ENCODE results near the gene GCNA. TPM values are rescaled to one million over a fixed set of nuclear protein-coding genes. Genes with fewer than 3 reads are reported as not detected.
A peak's percentile ranks its signal among the peaks of the same experiment; 100 is the strongest.

Gene GCNA
- total RNA-seq, 1 experiment from 2014 or later: 1.0 TPM

DNA sequence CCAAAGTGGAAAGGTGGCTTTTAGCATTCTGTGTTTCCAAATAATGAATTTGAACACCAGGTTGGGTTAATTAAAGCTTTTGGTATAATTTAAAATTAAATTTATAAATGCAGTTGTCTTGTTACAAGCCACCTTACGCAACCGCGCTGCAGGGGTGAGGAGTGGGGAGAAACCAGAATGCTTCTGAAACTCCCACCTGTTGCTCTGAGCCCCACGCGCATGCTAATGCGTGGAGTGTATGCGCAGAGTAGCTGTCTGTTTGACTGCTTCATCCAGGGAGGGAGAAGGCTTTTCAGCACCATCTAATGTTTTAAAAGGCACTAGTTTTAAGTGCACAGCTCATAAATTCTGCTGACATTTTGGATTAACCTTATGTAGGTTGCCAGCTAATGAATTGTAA lies 32.9 kb upstream of the GCNA start (continued):
- TF ChIP-seq STAT6 (CRISPR knock-in tag; conservative IDR thresholded peaks at IDR 0.05; ENCODE audit: low read depth) (no peak), ZNF138 (CRISPR knock-in tag; conservative IDR thresholded peaks at IDR 0.05) (no peak), NR1H2 (CRISPR knock-in tag; IDR thresholded peaks at IDR 0.05) (no peak), TCF7 (CRISPR knock-in tag; IDR thresholded peaks at IDR 0.05; ENCODE audit: low read depth) (no peak), ZNF532 (CRISPR knock-in tag; IDR thresholded peaks at IDR 0.05; ENCODE audit: borderline replicate concordance) (no peak)
- TF ChIP-seq, protein P1, sequence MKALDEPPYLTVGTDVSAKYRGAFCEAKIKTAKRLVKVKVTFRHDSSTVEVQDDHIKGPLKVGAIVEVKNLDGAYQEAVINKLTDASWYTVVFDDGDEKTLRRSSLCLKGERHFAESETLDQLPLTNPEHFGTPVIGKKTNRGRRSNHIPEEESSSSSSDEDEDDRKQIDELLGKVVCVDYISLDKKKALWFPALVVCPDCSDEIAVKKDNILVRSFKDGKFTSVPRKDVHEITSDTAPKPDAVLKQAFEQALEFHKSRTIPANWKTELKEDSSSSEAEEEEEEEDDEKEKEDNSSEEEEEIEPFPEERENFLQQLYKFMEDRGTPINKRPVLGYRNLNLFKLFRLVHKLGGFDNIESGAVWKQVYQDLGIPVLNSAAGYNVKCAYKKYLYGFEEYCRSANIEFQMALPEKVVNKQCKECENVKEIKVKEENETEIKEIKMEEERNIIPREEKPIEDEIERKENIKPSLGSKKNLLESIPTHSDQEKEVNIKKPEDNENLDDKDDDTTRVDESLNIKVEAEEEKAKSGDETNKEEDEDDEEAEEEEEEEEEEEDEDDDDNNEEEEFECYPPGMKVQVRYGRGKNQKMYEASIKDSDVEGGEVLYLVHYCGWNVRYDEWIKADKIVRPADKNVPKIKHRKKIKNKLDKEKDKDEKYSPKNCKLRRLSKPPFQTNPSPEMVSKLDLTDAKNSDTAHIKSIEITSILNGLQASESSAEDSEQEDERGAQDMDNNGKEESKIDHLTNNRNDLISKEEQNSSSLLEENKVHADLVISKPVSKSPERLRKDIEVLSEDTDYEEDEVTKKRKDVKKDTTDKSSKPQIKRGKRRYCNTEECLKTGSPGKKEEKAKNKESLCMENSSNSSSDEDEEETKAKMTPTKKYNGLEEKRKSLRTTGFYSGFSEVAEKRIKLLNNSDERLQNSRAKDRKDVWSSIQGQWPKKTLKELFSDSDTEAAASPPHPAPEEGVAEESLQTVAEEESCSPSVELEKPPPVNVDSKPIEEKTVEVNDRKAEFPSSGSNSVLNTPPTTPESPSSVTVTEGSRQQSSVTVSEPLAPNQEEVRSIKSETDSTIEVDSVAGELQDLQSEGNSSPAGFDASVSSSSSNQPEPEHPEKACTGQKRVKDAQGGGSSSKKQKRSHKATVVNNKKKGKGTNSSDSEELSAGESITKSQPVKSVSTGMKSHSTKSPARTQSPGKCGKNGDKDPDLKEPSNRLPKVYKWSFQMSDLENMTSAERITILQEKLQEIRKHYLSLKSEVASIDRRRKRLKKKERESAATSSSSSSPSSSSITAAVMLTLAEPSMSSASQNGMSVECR (CRISPR knock-in tag; IDR thresholded peaks at IDR 0.05; ENCODE audit: borderline replicate concordance): no peak

- Mint-ChIP-seq H3K27ac (no peak overlapping the region; the same call in 1 of the 2 replicates), H3K4me1 (peaks cover 17% of the 10 kb centered on the region), H3K4me3 (no peak overlapping the region), H3K27me3 (ENCODE audit: low read depth) (no peaks in the 10 kb centered on the region), H3K36me3 (peaks cover 38% of the 10 kb centered on the region), H3K9me3 (no peaks in the 10 kb centered on the region)
- POLR2A ChIA-PET: no interaction called here
- TF ChIP-seq ZNF121 (CRISPR knock-in tag; IDR thresholded peaks at IDR 0.05) (no peak), EMX1 (CRISPR knock-in tag; IDR thresholded peaks at IDR 0.05) (no peak), ELF4 (CRISPR knock-in tag; IDR thresholded peaks at IDR 0.05; ENCODE audit: low read depth) (no peak), ZNF423 (CRISPR knock-in tag; IDR thresholded peaks at IDR 0.05) (no peak), ZNF416 (CRISPR knock-in tag; IDR thresholded peaks at IDR 0.05) (no peak), NFE2L1 (CRISPR knock-in tag; IDR thresholded peaks at IDR 0.05) (no peak), PRRX2 (CRISPR knock-in tag; IDR thresholded peaks at IDR 0.05) (no peak), TEAD1 (CRISPR knock-in tag; IDR thresholded peaks at IDR 0.05) (no peak)
- CTCF ChIA-PET: no interaction called here
- ATAC-seq (no peak), DNase-seq (ENCODE audit: low spot score) (no peak)
Measured at GRCh38 chrX:71546879-71547278, 31.4 kb upstream of the GCNA start.

DNA sequence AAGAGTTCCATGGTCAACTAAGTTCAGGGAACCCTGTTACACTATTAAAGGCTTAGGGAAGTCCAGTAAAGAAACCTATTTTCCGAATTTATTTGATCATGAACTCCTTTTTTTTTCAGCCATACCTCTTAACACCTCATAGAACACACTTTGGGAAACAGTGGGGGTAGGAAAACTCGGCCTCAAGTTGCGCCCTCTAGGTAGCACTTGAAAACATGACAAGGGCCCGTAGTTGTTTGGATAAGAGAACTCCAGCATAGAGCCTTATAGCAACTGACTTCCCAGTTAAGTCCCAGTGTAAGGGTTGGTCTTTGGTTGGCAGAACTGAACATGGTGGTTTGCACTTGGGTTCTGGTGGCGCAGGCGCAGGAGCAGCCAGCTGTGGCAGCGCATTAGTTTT lies 30.9 kb upstream of the GCNA start:
- no peak overlapping the region for H3K27ac Mint-ChIP-seq
- peaks cover 38% of the 10 kb centered on the region for H3K36me3 Mint-ChIP-seq
- H3K9me3 Mint-ChIP-seq: no peaks in the 10 kb centered on the region
- ATAC-seq (peak; percentile 64), DNase-seq (ENCODE audit: low spot score) (no peak)
- H3K4me3 Mint-ChIP-seq: no peak overlapping the region
- CTCF ChIA-PET: no interaction called here
- H3K27me3 Mint-ChIP-seq (ENCODE audit: low read depth): no peaks in the 10 kb centered on the region
- POLR2A ChIA-PET: no interaction called here
- peaks cover 14% of the 10 kb centered on the region for H3K4me1 Mint-ChIP-seq
- TF ChIP-seq JAZF1 (CRISPR knock-in tag; IDR thresholded peaks at IDR 0.05): no peak
- TF ChIP-seq ATF1 (CRISPR knock-in tag; IDR thresholded peaks at IDR 0.05): no peak
- no peak for TF ChIP-seq ZNF532 (CRISPR knock-in tag; IDR thresholded peaks at IDR 0.05; ENCODE audit: borderline replicate concordance)

All from WTC11 (cell line).